ENCODE data around the gene LGALS7B. TPM values are rescaled to one million over a fixed set of nuclear protein-coding genes. Genes with fewer than 3 reads are reported as not detected.

LGALS7B gene
- total and polyA plus RNA-seq, 2 donors (not counting 1 experiment from before 2014, with no cell fraction given): not detected

DNA sequence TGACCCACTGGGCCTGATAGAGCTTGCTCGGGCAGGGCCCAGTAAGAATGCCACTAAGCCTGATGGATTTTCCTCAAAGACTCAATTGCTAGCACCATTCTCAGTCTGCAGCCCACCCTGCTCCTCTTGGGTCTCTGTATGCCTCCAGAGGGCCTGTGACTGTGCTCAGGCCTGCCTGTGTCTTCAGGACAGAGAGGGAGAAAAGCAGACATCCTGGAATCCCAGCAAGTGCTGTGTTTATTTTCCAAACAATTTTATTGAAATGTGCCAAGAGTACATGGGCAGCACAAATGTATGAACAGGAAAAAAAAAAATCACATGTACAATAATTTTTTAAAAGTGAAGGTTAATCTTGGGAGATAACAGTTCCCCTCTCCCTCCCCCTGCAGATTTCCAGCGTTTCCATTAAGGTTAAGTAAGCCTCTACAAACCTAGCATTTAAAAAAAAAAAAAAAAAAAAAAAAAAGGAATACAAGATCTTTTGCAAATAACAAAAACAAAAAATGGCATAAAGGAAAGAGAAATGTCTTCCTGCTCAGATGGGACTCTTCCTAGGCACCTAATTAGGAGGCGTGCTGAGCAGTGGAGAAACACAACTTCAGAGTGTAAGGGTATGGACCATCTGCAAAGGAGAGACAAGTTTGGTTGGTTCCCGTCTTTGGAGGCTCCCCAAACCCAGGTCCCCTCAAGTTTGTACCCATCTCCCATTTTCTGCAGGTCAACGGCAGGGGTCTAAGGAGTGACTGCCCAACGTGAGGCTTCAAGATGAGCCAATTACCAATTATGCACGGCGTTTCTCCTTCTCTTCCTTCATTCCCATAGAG, 47.4 kb downstream of the LGALS7B start:
- intact Hi-C loops (cut with micrococcal nuclease): no loop called here
- CTCF ChIA-PET: interaction anchor here (2.1 kb wide), 1 partner anchor 34 kb away, joined by 7 read pairs; no protein-coding TSS in a partner anchor
- H3K4me3 ChIP-seq (ENCODE audit: control extremely low read depth in 1 of 5, extremely low read depth in 1 of 5, insufficient read depth in 1 of 5, low read depth in 2 of 5, low read length in 4 of 5): no peak overlapping the region
- Mint-ChIP-seq H3K27ac (peak overlapping the region; percentile 3), H3K4me1 (peaks cover 16% of the 10 kb centered on the region), H3K27me3 (no peaks in the 10 kb centered on the region), H3K4me3 (no peak overlapping the region), H3K9me3 (ENCODE audit: insufficient read depth) (no peaks in the 10 kb centered on the region)
- DNase-seq: no peak
- peaks cover 49% of the 10 kb centered on the region for H4K20me1 ChIP-seq (ENCODE audit: control insufficient read depth, insufficient read depth, low read length, poor library complexity, severe bottlenecking)
- no peak for ATAC-seq (ENCODE audit: low read depth)
- H3K9me3 ChIP-seq (ENCODE audit: control extremely low read depth in 1 of 3, control insufficient read depth in 2 of 3, insufficient read depth in 1 of 3, low read length in 2 of 3): no peaks in the 10 kb centered on the region
- peaks cover 10 to 11% of the 10 kb centered on the region in 2 donors for H3K4me1 ChIP-seq (ENCODE audit: control insufficient read depth in 2 of 2, insufficient read depth in 2 of 2, low read length in 2 of 2)
- POLR2A ChIA-PET: interaction anchor here (1.4 kb wide), 1 partner anchor 13 kb away, joined by 4 read pairs; no protein-coding TSS in a partner anchor
- no peak for TF ChIP-seq EZH2 (IDR thresholded peaks at IDR 0.05; ENCODE audit: borderline replicate concordance, insufficient read depth, low read depth, low read length, poor library complexity, severe bottlenecking)
- TF ChIP-seq, protein P1, sequence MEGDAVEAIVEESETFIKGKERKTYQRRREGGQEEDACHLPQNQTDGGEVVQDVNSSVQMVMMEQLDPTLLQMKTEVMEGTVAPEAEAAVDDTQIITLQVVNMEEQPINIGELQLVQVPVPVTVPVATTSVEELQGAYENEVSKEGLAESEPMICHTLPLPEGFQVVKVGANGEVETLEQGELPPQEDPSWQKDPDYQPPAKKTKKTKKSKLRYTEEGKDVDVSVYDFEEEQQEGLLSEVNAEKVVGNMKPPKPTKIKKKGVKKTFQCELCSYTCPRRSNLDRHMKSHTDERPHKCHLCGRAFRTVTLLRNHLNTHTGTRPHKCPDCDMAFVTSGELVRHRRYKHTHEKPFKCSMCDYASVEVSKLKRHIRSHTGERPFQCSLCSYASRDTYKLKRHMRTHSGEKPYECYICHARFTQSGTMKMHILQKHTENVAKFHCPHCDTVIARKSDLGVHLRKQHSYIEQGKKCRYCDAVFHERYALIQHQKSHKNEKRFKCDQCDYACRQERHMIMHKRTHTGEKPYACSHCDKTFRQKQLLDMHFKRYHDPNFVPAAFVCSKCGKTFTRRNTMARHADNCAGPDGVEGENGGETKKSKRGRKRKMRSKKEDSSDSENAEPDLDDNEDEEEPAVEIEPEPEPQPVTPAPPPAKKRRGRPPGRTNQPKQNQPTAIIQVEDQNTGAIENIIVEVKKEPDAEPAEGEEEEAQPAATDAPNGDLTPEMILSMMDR (IDR thresholded peaks at IDR 0.05): no peak
- peaks cover 38% of the 10 kb centered on the region for H3K79me2 ChIP-seq (ENCODE audit: control insufficient read depth, insufficient read depth, low read length)
- H3K4me2 ChIP-seq (replicated peaks; ENCODE audit: low read depth, low read length, poor library complexity, severe bottlenecking): no peak overlapping the region
- H3K27me3 ChIP-seq (replicated peaks in 1 of 4; ENCODE audit: control extremely low read depth in 1 of 4, control insufficient read depth in 3 of 4, insufficient read depth in 4 of 4, low read length in 3 of 4): no peaks in the 10 kb centered on the region
- H3K27ac ChIP-seq (ENCODE audit: low read length in 2 of 2): no peak overlapping the region
- 97% methylated on average over 7 of the region's 8 CpGs for WGBS (ENCODE audit: insufficient coverage)
- H2AFZ ChIP-seq (ENCODE audit: insufficient read depth, low read depth, low read length, poor library complexity, severe bottlenecking): no peak overlapping the region
- no peak overlapping the region for H3K9ac ChIP-seq (ENCODE audit: low read length)
- H3K36me3 ChIP-seq (replicated peaks in 1 of 2; ENCODE audit: control extremely low read depth in 1 of 2, control insufficient read depth in 1 of 2, extremely low read depth in 1 of 2, insufficient read depth in 2 of 2, low read length in 1 of 2): peaks cover 9 to 56% of the 10 kb centered on the region in 2 experiments

Data from B cell (primary cell).